GM12892 (cell line): ENCODE measurements around the gene NEURL1.

Experiments used
- POLR2AphosphoS5 ChIP-seq: IDR thresholded peaks from 2 replicates; pipeline ENCODE4 v1.6.1; 2011; ENCODE audit warnings: low read depth, low read length, control low read depth
- TAF1 ChIP-seq: IDR thresholded peaks from 2 replicates; pipeline ENCODE4 v1.6.1; 2011; ENCODE audit warnings: low read depth, mild to moderate bottlenecking, control low read depth, low read length, borderline replicate concordance

DNA sequence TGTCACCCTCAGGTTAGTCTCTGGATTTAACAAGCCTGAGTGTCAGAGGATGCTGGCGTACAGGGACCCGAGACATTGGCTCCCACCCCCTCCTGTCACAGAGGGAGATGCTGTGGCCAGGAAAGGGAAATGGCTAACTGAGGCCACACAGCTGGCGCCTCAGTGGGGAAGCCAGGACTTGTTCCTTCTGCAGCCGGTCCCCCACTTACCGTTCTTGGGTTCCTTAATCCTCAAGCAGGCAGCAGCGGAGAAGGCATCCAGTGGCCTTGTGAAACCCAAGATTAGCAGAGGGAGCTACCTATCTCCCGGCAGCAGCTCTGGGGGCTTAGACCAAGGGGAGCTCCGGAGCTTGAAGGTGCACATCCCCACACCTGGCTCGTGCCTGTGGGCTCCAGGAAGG is 65.4 kb downstream of the NEURL1 start:
- no peak for TF ChIP-seq TAF1
- no peak for TF ChIP-seq POLR2AphosphoS5
